Uterus (tissue), 2 donors: Measurements from ENCODE around the gene CBFA2T2.

Experiments used
- CTCF ChIP-seq, 4 experiments: fragments of 200-600 bp in 2 of 4; fragments of 450-650 bp in 2 of 4; sonication (generic) in 2 of 4; IDR thresholded peaks; one replicate each; pipeline ENCODE4 v1.5.1; 2016 to 2019; ENCODE audit warnings: antibody characterized with exemption in 4 of 4, mild to moderate bottlenecking in 2 of 4, moderate library complexity in 1 of 4
- POLR2A ChIP-seq, 2 donors: fragments of 450-650 bp; IDR thresholded peaks; one replicate each; pipeline ENCODE4 v1.6.1; 2016; ENCODE audit warnings: antibody characterized with exemption in 2 of 2, mild to moderate bottlenecking in 1 of 2, moderate library complexity in 1 of 2

GRCh38 chr20:33516882-33517281, 27.0 kb downstream of the CBFA2T2 start:
- TF ChIP-seq CTCF (IDR thresholded peaks at IDR 0.05) (no peak), POLR2A (IDR thresholded peaks at IDR 0.05) (no peak)
